Umbilical cord (tissue), 2 donors: ENCODE results near the gene ANKRD2. TPM values are rescaled to one million over a fixed set of nuclear protein-coding genes. Genes with fewer than 3 reads are reported as not detected.
"Not testable (repeated sequence)": the region's sequence is repeated elsewhere in the genome, so short reads cannot be mapped to it uniquely, and the experiment has no call there.

Experiments used
- DNase-seq: peaks from one replicate; pipeline ENCODE4 v3.0.0-alpha.2; 2015; ENCODE audit warnings: low spot score
- total RNA-seq: library from RNA; depleted of rRNA; stranded (reverse); fragments of >200 nt; gene quantifications from one replicate; pipeline ENCODE4 v1.2.3, GENCODE V29; 2014; ENCODE audit warnings: low replicate concordance; ENCODE audit not compliant: insufficient read depth

The ANKRD2 gene
- total RNA-seq, 1 donor from 2014 or later = not detected

- DNase-seq = no peak
Observed at GRCh38 chr10:97546456-97547270, 25.9 kb upstream of the ANKRD2 start.

DNA sequence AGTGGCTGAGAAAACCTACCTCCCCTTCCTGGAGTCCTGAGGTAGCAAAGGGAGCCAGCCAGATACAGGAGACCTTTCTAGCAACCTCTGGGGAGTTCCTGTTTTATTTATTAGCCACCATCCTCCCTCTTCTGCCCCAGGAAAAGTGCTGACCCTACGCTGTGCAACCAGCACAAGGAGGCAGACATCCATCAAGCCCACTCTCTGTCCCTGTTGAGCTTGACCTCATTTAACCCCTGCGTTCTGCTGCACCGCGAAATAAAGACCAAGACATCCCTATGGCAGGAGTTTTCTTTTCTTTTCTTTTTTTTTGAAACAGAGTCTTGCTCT lies 25.3 kb upstream of the ANKRD2 start:
- DNase-seq = no peak

DNA sequence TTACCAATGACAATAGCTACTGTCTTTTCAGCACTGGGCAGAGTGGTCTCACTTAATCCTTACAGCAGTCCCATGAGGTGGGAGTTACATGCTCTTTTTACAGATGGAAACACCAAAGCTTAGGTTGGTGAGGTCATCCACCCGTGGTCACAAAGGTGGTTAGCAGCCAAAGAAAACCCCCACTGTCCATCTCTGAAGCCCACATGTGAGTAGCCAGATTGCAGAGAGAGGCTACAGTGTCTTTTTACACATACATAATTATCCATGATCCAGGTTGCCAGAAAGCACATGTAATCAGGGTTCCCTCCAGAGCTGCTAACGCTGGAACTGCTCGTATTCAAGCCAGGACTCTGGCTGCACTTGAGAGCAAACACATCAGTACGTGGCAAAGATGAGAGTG lies 24.6 kb upstream of the ANKRD2 start:
- DNase-seq = no peak

DNA sequence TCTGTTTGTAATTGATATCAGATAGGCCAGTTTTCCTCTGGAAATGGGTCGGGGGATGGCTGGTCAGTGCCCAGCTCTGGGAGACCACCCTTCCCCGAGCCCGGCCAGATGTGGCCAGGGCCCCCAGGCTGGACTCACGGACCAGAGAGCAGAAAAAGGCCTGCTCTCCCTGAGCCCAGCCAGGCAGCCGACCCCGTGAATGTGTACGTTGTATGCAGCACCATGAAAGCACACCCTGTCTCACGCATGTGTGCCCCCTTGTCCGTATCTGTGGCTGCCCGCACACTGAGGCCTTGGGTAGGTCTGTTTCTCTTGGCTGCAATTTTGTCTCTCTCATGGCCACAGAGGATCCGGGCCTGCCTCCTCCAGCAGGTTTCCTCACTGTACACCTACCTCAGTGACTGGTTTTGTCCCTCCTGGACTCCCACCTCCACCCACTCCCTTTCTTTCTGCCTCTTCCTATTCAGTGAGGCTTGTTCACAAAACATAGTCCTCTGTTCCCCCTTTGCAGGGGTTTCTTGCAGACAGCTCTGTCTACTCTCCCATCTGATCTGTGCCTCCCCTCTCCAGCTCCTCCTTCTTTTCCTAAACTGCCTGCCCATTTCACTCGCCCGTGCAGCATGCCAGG lies 23.6 kb upstream of the ANKRD2 start:
- DNase-seq = peak; percentile 30

DNA sequence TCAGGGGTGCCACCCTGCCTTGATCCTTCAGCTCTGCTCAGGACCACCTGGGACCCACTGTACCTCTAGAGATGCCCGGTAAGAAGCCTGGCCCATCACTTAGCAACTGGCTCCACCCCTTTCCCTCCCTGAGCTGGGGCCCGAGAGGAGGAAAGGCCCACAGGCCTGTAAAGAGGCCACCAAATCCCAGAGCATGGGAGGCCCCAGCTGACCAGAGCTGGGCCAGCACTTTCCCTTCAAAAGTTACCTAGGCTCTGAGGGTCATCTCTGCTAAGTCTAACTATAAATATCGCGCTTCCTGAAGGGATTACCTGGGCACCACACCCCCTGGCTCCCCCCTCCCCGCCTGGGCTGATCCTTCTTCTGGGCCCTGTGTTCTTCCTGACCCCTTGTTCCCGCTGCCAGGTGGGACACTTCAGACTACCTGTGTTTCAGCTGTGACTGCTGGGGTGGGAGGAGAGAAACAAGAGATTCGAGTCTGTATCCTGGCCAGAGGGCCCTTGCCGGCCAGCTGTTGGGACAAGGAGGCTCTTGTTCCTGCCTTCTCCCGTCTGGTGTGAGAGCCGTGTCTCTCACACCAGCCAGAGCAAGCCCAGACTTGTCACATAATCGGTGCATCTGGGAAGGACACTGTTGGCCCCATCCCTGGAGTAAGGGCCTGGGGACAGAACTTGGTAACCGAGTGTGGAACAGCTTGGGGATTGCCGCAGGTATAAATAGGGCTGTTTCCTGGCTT lies 22.8 kb upstream of the ANKRD2 start:
- peak; percentile 35 for DNase-seq

- DNase-seq = no peak
Observed at GRCh38 chr10:97550336-97551149, 22.0 kb upstream of the ANKRD2 start.

GRCh38 chr10:97551271-97551670 lies 21.3 kb upstream of the ANKRD2 start:
- DNase-seq = no peak

- peak; percentile 68 for DNase-seq
Observed at GRCh38 chr10:97553575-97554031, 19.0 kb upstream of the ANKRD2 start.

DNA sequence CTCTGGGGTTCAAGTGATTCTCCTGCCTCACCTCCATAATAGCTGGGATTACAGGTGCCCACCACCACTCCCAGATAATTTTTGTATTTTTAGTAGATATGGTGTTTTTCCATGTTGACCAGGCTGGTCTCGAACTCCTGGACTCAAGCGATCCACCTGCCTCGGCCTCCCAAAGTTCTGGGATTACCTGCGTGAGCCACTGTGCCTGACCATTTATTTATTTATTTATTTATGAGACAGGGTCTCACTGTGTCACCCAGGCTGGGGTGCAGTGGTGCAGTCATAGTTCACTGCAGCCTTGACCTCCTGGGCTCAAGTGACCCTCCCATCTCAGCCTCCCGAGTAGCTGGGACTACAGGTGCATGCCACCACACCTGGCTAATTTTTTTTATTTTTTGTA lies 18.2 kb upstream of the ANKRD2 start:
- DNase-seq = not testable (repeated sequence)

- DNase-seq = not testable (repeated sequence)
Observed at GRCh38 chr10:97555541-97555940, 17.0 kb upstream of the ANKRD2 start.

DNA sequence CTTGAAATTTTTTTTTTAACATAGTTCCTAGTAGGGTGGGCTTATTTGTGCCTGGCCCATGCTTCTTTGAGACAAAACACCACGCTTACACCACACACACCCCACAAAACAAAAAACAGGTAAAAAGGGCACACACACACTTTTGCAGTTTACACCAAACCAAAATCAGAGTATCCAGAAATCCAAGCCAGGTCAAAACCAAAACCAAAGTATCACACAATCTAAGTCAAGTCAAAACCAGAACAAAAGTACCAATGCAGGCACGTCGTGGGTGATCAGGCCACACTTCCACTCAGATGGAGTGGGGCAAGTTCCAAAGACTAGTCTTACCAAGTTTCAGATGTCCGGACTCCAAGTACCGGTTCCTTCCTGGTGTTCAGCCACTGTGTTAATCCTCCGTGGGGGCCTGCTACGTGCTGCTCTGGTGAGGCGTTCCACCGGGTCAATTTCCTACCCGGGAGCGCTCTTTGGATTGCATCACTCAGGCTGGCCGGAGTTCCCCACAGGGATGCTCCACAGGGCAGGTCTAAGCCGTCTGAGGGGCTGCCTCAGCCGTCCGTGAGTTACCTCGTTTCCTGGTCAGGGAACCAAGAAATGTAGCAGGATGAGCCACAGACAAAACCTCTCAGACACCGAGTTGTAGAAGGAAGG lies 11.7 kb upstream of the ANKRD2 start:
- DNase-seq = not testable (repeated sequence)

- not testable (repeated sequence) for DNase-seq
Observed at GRCh38 chr10:97561386-97562077, 11.0 kb upstream of the ANKRD2 start.

DNA sequence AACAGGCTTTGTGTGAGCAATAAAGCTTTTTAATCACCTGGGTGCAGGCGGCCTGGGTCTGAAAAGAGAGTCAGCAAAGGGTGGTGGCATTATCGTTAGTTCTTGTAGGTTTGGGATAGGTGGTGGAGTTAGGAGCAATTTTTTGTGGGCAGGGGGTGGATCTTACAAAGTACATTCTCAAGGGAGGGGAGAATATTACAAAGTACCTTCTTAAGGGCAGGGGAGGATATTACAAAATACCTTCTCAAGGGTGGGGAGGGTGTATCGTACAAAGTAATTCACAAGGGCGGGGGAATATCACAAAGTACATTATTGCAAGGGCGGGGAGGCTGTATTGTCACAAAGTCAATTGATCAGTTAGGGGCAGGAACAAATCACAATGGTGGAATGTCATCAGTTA lies 10.2 kb upstream of the ANKRD2 start:
- not testable (repeated sequence) for DNase-seq

GRCh38 chr10:97563337-97563736 lies 9.2 kb upstream of the ANKRD2 start:
- DNase-seq = no peak

DNA sequence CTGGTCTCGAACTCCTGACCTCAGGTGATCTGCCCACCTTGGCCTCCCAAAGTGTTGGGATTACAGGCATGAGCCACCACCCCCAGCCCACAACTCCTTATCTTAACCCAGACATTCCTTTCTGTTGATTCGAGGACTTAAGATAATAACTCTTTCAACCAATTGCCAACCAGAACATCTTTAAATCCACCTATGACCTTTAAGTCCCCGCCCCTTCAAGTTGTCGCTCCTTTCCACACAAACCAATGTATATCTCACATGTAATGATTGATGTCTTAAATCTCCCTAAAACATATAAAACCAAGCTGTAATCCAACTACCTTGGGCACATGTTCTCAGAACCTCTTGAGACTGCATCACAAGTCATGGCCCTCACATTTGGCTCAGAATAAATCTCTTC lies 7.8 kb upstream of the ANKRD2 start:
- no peak for DNase-seq

GRCh38 chr10:97566336-97566996 lies 6.1 kb upstream of the ANKRD2 start:
- DNase-seq = no peak

DNA sequence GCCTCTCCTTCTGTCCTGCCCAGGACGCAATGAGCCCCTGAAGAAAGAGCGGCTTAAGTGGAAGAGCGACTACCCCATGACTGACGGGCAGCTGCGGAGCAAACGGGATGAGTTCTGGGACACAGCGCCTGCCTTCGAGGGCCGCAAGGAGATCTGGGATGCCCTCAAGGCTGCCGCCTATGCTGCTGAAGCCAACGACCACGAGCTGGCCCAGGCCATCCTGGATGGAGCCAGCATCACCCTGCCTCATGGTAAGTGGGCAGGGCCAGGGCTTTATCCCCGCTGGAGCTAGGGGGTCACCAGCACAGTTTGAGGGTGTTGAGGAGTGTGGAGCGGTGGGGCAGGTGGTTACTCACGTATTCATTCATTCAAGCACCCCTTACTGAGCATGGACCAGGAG lies 4.7 kb upstream of the ANKRD2 start:
- DNase-seq = no peak

DNA sequence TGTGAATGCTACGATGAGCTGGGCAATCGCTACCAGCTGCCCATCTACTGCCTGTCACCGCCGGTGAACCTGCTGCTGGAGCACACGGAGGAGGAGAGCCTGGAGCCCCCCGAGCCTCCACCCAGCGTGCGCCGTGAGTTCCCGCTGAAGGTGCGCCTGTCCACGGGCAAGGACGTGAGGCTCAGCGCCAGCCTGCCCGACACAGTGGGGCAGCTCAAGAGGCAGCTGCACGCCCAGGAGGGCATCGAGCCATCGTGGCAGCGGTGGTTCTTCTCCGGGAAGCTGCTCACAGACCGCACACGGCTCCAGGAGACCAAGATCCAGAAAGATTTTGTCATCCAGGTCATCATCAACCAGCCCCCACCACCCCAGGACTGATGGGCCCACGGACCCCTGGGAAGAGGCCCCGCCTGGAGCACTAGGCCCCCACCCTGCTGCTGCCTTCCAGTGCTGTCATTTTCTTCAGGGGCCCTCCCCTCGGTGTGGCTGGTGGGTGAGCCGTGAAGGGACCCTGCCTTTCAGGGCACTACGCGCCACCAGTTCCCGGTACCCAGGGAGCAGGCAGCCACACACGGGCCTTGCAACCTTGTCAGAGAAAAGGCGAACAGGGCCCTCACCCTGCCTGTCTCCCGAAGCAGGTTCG lies 2.3 kb upstream of the ANKRD2 start:
- DNase-seq = no peak

- DNase-seq = no peak
Observed at GRCh38 chr10:97570789-97571471, 1.6 kb upstream of the ANKRD2 start.
